NCI-H524 treated with DMSO at 0.1 percent for 48 hours (cell line): ENCODE data around the gene C17orf67.

Source experiments
- DNase-seq: peaks from one replicate; lab custom pipeline; 2025; lab: John Stamatoyannopoulos, UW

The C17orf67 gene

DNA sequence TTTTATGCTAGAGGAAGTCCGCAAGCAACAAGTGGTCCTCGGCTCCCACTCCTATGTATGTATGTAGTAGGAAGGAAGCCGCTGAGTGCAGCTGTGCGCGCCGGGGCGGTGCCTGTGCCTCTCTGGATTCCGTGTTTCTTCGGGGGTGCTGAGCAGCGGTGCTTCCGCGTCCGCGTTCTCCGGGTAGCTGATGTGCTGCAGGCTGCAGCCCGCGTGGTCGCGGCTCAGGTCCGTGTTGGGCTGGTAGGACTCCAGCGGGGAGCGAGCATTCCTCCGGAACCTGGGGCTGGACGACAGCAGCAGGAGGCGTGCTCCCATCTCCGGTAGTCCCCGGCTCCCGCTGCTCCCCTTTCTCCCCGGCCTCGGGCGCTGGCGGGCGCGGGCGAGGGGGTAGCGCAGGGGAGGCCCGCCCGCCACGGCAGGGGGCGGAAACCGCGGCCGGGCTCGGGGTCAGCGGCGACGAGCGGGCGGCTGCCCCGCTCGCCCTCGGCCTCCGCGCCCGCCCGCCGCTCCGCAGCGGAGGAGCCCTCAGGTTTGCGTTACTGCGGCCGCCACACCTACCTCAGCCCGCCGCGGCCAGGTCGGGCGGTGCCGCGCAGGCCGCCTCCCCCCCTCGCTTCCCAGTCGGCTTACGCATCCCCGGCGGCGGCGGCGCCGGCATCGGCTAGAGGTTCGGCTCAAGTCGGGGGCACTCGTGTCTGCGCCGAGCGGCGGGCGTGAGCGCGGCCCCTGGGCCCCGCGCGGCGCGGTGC is 487 bp downstream of the C17orf67 start:
- DNase-seq: no peak

GRCh38 chr17:56832446-56832845 is 1.3 kb downstream of the C17orf67 start:
- DNase-seq: no peak

- DNase-seq: no peak
These were observed 2.2 kb downstream of the C17orf67 start for GRCh38 chr17:56831369-56832095.

GRCh38 chr17:56830726-56831368 is 2.9 kb downstream of the C17orf67 start:
- DNase-seq: peak; percentile 25

DNA sequence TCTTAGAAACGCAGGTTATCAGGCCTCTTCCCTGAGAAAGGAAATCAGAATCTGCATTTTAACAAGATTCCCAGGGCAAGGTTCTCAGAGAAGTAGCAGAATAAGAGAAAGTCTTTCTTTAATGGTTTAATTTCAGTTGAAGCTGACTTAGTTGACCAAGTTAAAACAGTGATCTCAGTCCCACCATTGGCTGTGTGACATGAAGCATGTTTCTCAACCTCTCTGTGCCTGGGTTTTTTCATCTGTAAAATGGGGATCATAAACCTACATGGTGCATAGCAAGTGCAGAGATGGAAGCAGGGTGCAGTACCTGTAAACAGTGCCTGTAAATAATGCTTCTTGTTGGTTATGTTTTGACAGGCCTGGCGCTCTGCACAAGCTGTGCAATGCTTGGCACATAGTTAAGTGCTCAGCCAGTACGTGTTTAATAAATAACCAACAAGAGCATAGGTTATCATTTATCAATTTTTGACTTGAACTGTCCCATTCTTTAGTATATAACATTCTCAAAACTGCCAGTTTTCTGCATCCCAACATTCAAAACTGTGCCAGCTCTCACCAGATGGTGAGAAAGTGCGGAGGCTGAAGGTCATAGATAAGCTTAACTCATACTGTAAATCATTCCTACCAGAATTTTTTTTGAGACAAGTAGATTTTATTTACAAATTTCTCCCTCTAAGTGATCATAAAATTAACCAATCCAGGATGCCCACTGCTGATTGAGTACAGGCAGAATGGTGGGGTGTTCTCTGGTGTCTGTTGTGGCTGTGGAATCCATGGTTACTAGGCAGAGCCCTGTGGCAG is 6.9 kb downstream of the C17orf67 start:
- no peak for DNase-seq

- no peak for DNase-seq
These were observed 9.2 kb downstream of the C17orf67 start for GRCh38 chr17:56824503-56824902.

DNA sequence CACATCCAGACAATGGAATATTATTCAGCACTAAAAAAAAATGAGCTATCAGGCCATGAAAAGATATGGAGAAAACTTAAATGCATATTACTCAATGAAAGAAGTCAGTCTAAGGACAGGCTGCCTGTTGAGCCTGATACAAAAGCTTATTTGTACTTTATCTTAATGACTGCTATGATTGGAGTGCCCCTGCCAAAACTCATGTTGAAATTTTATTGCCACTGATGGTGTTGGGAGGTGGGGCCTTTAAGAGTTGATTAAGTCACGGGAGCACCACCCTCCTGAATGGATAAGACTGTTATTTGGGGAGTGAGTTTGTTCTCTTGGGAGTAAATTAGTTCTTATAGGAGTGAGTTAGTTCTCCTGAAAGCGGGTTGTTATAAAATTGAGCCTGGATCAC is 9.9 kb downstream of the C17orf67 start:
- no peak for DNase-seq

DNA sequence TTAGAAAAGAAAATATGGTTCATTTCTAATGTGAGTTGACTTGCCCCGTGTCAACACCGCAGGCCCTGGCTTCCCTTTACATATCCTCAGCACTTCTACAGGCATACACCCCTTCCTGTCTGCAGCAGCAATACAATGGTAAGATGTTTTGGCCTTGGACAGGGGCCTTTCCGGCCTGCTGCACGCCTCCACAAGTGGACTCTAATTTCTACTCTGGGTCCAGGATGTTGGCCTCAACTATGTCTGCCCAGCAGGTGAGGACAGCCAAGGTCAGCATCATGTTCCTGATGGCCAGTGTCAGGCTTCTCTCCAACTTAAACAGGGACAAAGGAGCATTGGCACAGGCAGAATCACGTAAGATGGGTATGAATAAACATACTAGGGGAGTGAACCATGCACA is 11.0 kb downstream of the C17orf67 start:
- DNase-seq: no peak

DNA sequence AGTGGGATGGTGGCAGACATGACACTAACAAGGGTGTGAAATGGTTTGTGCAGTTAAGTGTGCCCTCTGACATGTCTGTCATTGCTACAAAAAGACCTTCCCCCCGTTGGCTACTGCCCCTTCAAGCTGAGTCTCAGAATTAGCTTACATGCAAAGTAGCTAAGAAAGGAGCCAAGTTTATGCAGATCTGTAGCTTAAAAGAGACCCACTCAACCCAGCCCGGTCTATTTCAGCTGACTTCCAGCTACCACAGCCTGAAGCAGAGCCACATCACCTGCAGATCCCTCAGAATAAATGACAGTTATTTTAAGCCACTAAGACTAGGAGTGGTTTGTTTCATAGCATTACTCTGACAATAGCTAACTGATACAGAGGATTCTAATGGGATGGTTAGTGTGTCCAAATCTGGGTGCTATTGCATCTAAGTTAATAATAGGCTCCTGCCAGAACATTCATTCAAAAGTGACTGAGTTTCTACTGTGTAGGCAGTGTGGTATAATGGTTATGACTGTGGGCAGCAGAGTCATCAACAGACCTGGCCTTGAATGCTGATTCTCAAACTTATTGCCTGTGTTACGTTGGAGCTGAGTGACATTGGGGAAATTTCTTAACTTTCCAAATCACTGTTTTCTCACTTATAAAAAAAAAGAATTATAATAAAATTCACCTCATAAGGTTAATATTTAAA is 11.7 kb downstream of the C17orf67 start:
- no peak for DNase-seq

- no peak for DNase-seq
These were observed 13.5 kb downstream of the C17orf67 start for GRCh38 chr17:56820207-56820606.

- DNase-seq: no peak
These were observed 14.1 kb downstream of the C17orf67 start for GRCh38 chr17:56819431-56820145.

GRCh38 chr17:56819030-56819429 is 14.7 kb downstream of the C17orf67 start:
- no peak for DNase-seq

GRCh38 chr17:56817066-56817465 is 16.7 kb downstream of the C17orf67 start:
- DNase-seq: no peak

- no peak for DNase-seq
These were observed 18.0 kb downstream of the C17orf67 start for GRCh38 chr17:56815711-56816110.

- peak; percentile 97 for DNase-seq
These were observed 20.8 kb downstream of the C17orf67 start for GRCh38 chr17:56812901-56813388.

- no peak for DNase-seq
These were observed 22.6 kb downstream of the C17orf67 start for GRCh38 chr17:56810891-56811775.

- no peak for DNase-seq
These were observed 23.4 kb downstream of the C17orf67 start for GRCh38 chr17:56810343-56810742.

DNA sequence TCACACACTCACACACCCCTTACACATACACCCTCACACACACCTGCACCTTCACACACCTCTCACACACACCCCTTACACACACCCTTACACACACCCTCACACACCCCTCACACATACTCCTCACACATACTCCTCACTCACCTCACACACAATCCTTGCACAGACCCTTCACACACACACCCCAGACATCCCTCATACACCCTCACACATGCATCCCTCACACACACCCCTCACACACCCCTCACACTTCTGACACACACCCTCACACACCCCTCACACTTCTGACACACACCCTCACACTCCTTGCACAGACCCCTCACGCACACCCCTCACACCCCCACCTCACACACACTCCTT is 23.9 kb downstream of the C17orf67 start:
- no peak for DNase-seq

GRCh38 chr17:56809106-56809819 is 24.5 kb downstream of the C17orf67 start:
- peak; percentile 79 for DNase-seq
